Stimulated activated CD8-positive, alpha-beta memory T cell treated with anti-CD3 and anti-CD28 coated beads, Interleukin-4, amount 100 ng/mL, for 1 hour (primary cell): ENCODE results near the gene PIGO.

Experiments used
- DNase-seq, 2 donors: peaks; one replicate each; pipeline ENCODE4 v3.0.0-alpha.2; 2020; ENCODE audit warnings: low read depth in 2 of 2, low spot score in 1 of 2

Gene PIGO

GRCh38 chr9:35107297-35108290 lies 11.2 kb upstream of the PIGO start:
- DNase-seq: no peak

GRCh38 chr9:35106343-35106730 lies 9.9 kb upstream of the PIGO start:
- no peak for DNase-seq

- no peak for DNase-seq
Measured at GRCh38 chr9:35105571-35106342, 9.4 kb upstream of the PIGO start.

GRCh38 chr9:35105126-35105525 lies 8.7 kb upstream of the PIGO start:
- no peak for DNase-seq

- no peak for DNase-seq
Measured at GRCh38 chr9:35104586-35104985, 8.2 kb upstream of the PIGO start.

GRCh38 chr9:35103660-35104191 lies 7.3 kb upstream of the PIGO start:
- no peak for DNase-seq

- peak; percentile 72 to 86 for DNase-seq
Measured at GRCh38 chr9:35102769-35103659, 6.6 kb upstream of the PIGO start, which contains the start of gene STOML2. Gene STOML2, minus strand, starts transcription at chr9:35103131. Its CDS starts 37 bp downstream, at chr9:35103094.

- no peak for DNase-seq
Measured at GRCh38 chr9:35102465-35102768, 6.0 kb upstream of the PIGO start.

GRCh38 chr9:35097573-35097972 lies 1.2 kb upstream of the PIGO start:
- no peak for DNase-seq

- DNase-seq: no peak
Measured at GRCh38 chr9:35091536-35091935, 4.9 kb downstream of the PIGO start.

- DNase-seq: no peak
Measured at GRCh38 chr9:35089434-35089833, 7.0 kb downstream of the PIGO start.

GRCh38 chr9:35085078-35085477 lies 11.3 kb downstream of the PIGO start:
- DNase-seq: no peak

- DNase-seq: peak; percentile 49 to 54
Measured at GRCh38 chr9:35079426-35080341, 16.7 kb downstream of the PIGO start, which contains the start of gene FANCG. Gene FANCG, minus strand, starts transcription at chr9:35079942. Its CDS starts 418 bp downstream, at chr9:35079524.

GRCh38 chr9:35079041-35079425 lies 17.4 kb downstream of the PIGO start:
- DNase-seq: no peak

GRCh38 chr9:35078066-35078465 lies 18.3 kb downstream of the PIGO start:
- no peak for DNase-seq

- no peak for DNase-seq
Measured at GRCh38 chr9:35076848-35077247, 19.5 kb downstream of the PIGO start.

GRCh38 chr9:35075358-35075757 lies 21.0 kb downstream of the PIGO start:
- DNase-seq: no peak

- DNase-seq: no peak
Measured at GRCh38 chr9:35074791-35075190, 21.6 kb downstream of the PIGO start.

GRCh38 chr9:35074141-35074540 lies 22.2 kb downstream of the PIGO start:
- DNase-seq: no peak

GRCh38 chr9:35073279-35073612 lies 23.1 kb downstream of the PIGO start:
- no peak for DNase-seq
